Hepatocyte (in vitro differentiated cells): Measurements from ENCODE around the gene SAP30L. TPM values are rescaled to one million over a fixed set of nuclear protein-coding genes. Genes with fewer than 3 reads are reported as not detected.

Experiments used
- DNase-seq: peaks from one replicate; pipeline ENCODE4 v3.0.0-alpha.2; 2016; ENCODE audit warnings: low spot score
- H2AFZ ChIP-seq: fragments of 200-600 bp; sonication (generic); 2 replicates; pipeline ENCODE4 v1.6.0; 2016; ENCODE audit warnings: antibody characterized with exemption, mild to moderate bottlenecking
- H3K27ac ChIP-seq: fragments of 200-600 bp; sonication (generic); 2 replicates; pipeline ENCODE4 v1.5.1; 2016; ENCODE audit warnings: mild to moderate bottlenecking
- H3K27me3 ChIP-seq: fragments of 200-600 bp; sonication (generic); 2 replicates; pipeline ENCODE4 v1.6.1; 2016
- H3K36me3 ChIP-seq: fragments of 200-600 bp; sonication (generic); replicated peaks from 2 replicates; pipeline ENCODE4 v1.5.1; 2016; ENCODE audit warnings: low read depth; ENCODE audit not compliant: insufficient read depth
- H3K4me1 ChIP-seq: fragments of 200-600 bp; sonication (generic); 2 replicates; pipeline ENCODE4 v1.5.1; 2016; ENCODE audit warnings: mild to moderate bottlenecking, moderate library complexity; ENCODE audit not compliant: insufficient read depth
- H3K4me2 ChIP-seq: fragments of 200-600 bp; sonication (generic); 2 replicates; pipeline ENCODE4 v1.6.0; 2016
- H3K4me3 ChIP-seq: fragments of 200-600 bp; sonication (generic); 2 replicates; pipeline ENCODE4 v1.5.1; 2016; ENCODE audit warnings: mild to moderate bottlenecking
- H3K79me2 ChIP-seq: fragments of 200-600 bp; sonication (generic); 2 replicates; pipeline ENCODE4 v1.6.0; 2017; ENCODE audit warnings: mild to moderate bottlenecking
- H3K9me2 ChIP-seq: fragments of 200-600 bp; sonication (generic); replicated peaks from 2 replicates; pipeline ENCODE4 v1.6.0; 2017; ENCODE audit warnings: mild to moderate bottlenecking; ENCODE audit not compliant: insufficient read depth
- H3K9me3 ChIP-seq: fragments of 200-600 bp; sonication (generic); 2 replicates; pipeline ENCODE4 v1.5.1; 2016; ENCODE audit warnings: low read depth, mild to moderate bottlenecking
- H4K20me1 ChIP-seq: fragments of 200-600 bp; sonication (generic); 2 replicates; pipeline ENCODE4 v1.6.0; 2016; ENCODE audit warnings: mild to moderate bottlenecking; ENCODE audit not compliant: insufficient read depth, poor library complexity, severe bottlenecking
- CTCF ChIP-seq: fragments of 200-600 bp; sonication (generic); IDR thresholded peaks from 2 replicates; pipeline ENCODE4 v1.5.1; 2016; ENCODE audit warnings: antibody characterized with exemption, mild to moderate bottlenecking; ENCODE audit not compliant: poor library complexity
- EZH2 ChIP-seq: fragments of 200-600 bp; sonication (generic); IDR thresholded peaks from 2 replicates; pipeline ENCODE4 v1.6.1; 2016; ENCODE audit warnings: antibody characterized with exemption, mild to moderate bottlenecking, borderline replicate concordance
- EZH2phosphoT487 ChIP-seq: fragments of 200-600 bp; sonication (generic); IDR thresholded peaks from one replicate; pipeline ENCODE4 v1.6.1; 2018; ENCODE audit warnings: antibody characterized with exemption, mild to moderate bottlenecking, low read depth, moderate library complexity; ENCODE audit not compliant: unreplicated experiment, severe bottlenecking
- WGBS: methylation state at CpG from one replicate; pipeline ENCODE4 v1.1.6; 2016; ENCODE audit warnings: low lambda C conversion rate; ENCODE audit errors: missing lambda C conversion rate; 5-methylcytosine and 5-hydroxymethylcytosine counted together
- polyA plus RNA-seq: library from polyadenylated mRNA; unstranded; fragments of >200 nt; fragmentation: Nextera tagmentation; extraction: Ambion mirVana; gene quantifications from 2 replicates; pipeline ENCODE4 v1.2.1, GENCODE V29; 2016
- total RNA-seq: library from RNA; depleted of rRNA; stranded (reverse); fragments of >200 nt; gene quantifications from 2 replicates; pipeline ENCODE4 v1.2.3, GENCODE V29; 2014

Gene SAP30L
- total and polyA plus RNA-seq, 2 experiments from 2014 or later = 21.6 to 45.6 TPM

GRCh38 chr5:154472871-154473580 lies 27.2 kb downstream of the SAP30L start:
- Histone ChIP-seq H3K9me2 (no peaks in the 10 kb centered on the region), H3K4me1 (peaks cover 18% of the 10 kb centered on the region), H3K4me2 (peak overlapping the region; percentile 83), H3K4me3 (no peak overlapping the region), H3K9me3 (no peaks in the 10 kb centered on the region), H3K27ac (peak overlapping the region; percentile 49), H4K20me1 (peaks cover 20% of the 10 kb centered on the region), H3K79me2 (peaks cover 25% of the 10 kb centered on the region), H2AFZ (peak overlapping the region; percentile 16), H3K36me3 (no peaks in the 10 kb centered on the region), H3K27me3 (peaks cover 80% of the 10 kb centered on the region)
- WGBS = 15% methylated on average over 35 of the region's 35 CpGs
- TF ChIP-seq EZH2 (peak; percentile 90), CTCF (no peak), EZH2phosphoT487 (peak; percentile 70)
- DNase-seq = no peak

GRCh38 chr5:154473581-154474283 lies 27.9 kb downstream of the SAP30L start:
- peak overlapping the region; percentile 16 for H2AFZ ChIP-seq
- peaks cover 86% of the 10 kb centered on the region for H3K27me3 ChIP-seq
- DNase-seq = no peak
- no peaks in the 10 kb centered on the region for H3K9me3 ChIP-seq
- H3K79me2 ChIP-seq = peaks cover 25% of the 10 kb centered on the region
- H4K20me1 ChIP-seq = peaks cover 20% of the 10 kb centered on the region
- H3K4me3 ChIP-seq = no peak overlapping the region
- H3K4me1 ChIP-seq = peaks cover 25% of the 10 kb centered on the region
- H3K36me3 ChIP-seq = no peaks in the 10 kb centered on the region
- H3K4me2 ChIP-seq = peak overlapping the region; percentile 83
- H3K27ac ChIP-seq = peak overlapping the region; percentile 49
- WGBS = 5% methylated on average over 40 of the region's 40 CpGs
- TF ChIP-seq EZH2 = peak; percentile 77
- TF ChIP-seq EZH2phosphoT487 = peak; percentile 70
- no peak for TF ChIP-seq CTCF
- no peaks in the 10 kb centered on the region for H3K9me2 ChIP-seq

GRCh38 chr5:154474396-154475334 lies 28.9 kb downstream of the SAP30L start:
- Histone ChIP-seq H3K79me2 (peaks cover 25% of the 10 kb centered on the region), H3K4me1 (peaks cover 30% of the 10 kb centered on the region), H3K9me3 (no peaks in the 10 kb centered on the region), H3K4me2 (peak overlapping the region; percentile 83), H4K20me1 (peaks cover 20% of the 10 kb centered on the region), H3K36me3 (no peaks in the 10 kb centered on the region), H2AFZ (no peak overlapping the region), H3K27ac (peak overlapping the region; percentile 3), H3K27me3 (peaks cover 96% of the 10 kb centered on the region), H3K4me3 (peak overlapping the region; percentile 15), H3K9me2 (no peaks in the 10 kb centered on the region)
- DNase-seq = no peak
- TF ChIP-seq EZH2 (peak; percentile 62), EZH2phosphoT487 (peak; percentile 22), CTCF (no peak)
- 10% methylated on average over 17 of the region's 17 CpGs for WGBS
